SK-N-SH (cell line): Measurements from ENCODE around the gene SLC34A2. TPM values are rescaled to one million over a fixed set of nuclear protein-coding genes. Genes with fewer than 3 reads are reported as not detected.

Source experiments
- CTCF ChIA-PET: fragments of 300-600, 350-600 bp; formaldehyde crosslinking; extraction: SDS; loops from one replicate; lab custom pipeline; 2021; lab: Yijun Ruan, JAX
- POLR2A ChIA-PET: fragments of 350-600 bp; sonication (Branson Sonifier 250); formaldehyde crosslinking; extraction: SDS; loops from one replicate; lab custom pipeline; 2020; ENCODE audit warnings: antibody characterized with exemption, inconsistent platforms; lab: Yijun Ruan, JAX
- DNase-seq: peaks from one replicate; pipeline ENCODE4 v3.0.0; 2012
- H2AFZ ChIP-seq: fragments of 200-600 bp; sonication (generic); 2 replicates; pipeline ENCODE4 v1.8.1; 2016; ENCODE audit warnings: antibody characterized with exemption, mild to moderate bottlenecking, low read depth
- H3F3A ChIP-seq: fragments of 200-600 bp; sonication (generic); replicated peaks from 2 replicates; pipeline ENCODE3; 2016; ENCODE audit warnings: antibody characterized with exemption, mild to moderate bottlenecking; ENCODE audit not compliant: insufficient read depth
- H3K27ac ChIP-seq, 2 experiments: fragments of 200-500 bp in 1 of 2; fragments of 200-600 bp in 1 of 2; sonication (Bioruptor generic) in 1 of 2; sonication (generic), shearing (Covaris generic) in 1 of 2; 2 replicates each; pipeline versions ENCODE4 v1.5.1 to v1.6.1; 2014 to 2016; ENCODE audit warnings: low read depth in 2 of 2, inconsistent platforms in 1 of 2, low read length in 1 of 2, mild to moderate bottlenecking in 1 of 2, mixed read lengths in 1 of 2
- H3K27me3 ChIP-seq: fragments of 200-600 bp; sonication (generic), shearing (Covaris generic); 2 replicates; pipeline ENCODE4 v1.6.1; 2016; ENCODE audit warnings: mixed run types; ENCODE audit not compliant: insufficient read depth
- H3K36me3 ChIP-seq, 2 experiments: fragments of 200-500 bp in 1 of 2; fragments of 200-600 bp in 1 of 2; sonication (Bioruptor generic) in 1 of 2; sonication (generic) in 1 of 2; replicated peaks in 1 of 2; 2 replicates each; pipeline versions ENCODE3 to v1.5.1; 2014 to 2016; ENCODE audit warnings: low read length in 1 of 2, mild to moderate bottlenecking in 1 of 2; ENCODE audit not compliant: insufficient read depth in 2 of 2, control insufficient read depth in 1 of 2
- H3K4me1 ChIP-seq, 2 experiments: fragments of 200-500 bp in 1 of 2; fragments of 200-600 bp in 1 of 2; sonication (Bioruptor generic) in 1 of 2; sonication (generic), shearing (Covaris generic) in 1 of 2; 2 replicates each; pipeline versions ENCODE4 v1.5.1 to v1.6.1; 2014 to 2016; ENCODE audit warnings: low read depth in 1 of 2, low read length in 1 of 2, mixed run types in 1 of 2; ENCODE audit not compliant: insufficient read depth in 2 of 2, control insufficient read depth in 1 of 2
- H3K4me2 ChIP-seq: fragments of 200-600 bp; sonication (generic), shearing (Covaris generic); 2 replicates; pipeline ENCODE4 v1.6.1; 2017; ENCODE audit warnings: mixed run types
- H3K4me3 ChIP-seq, 2 experiments: fragments of 200-500 bp in 1 of 2; fragments of 200-600 bp in 1 of 2; sonication (Bioruptor generic) in 1 of 2; sonication (generic), shearing (Covaris generic) in 1 of 2; 2 replicates each; pipeline versions ENCODE4 v1.5.1 to v1.8.1; 2014 to 2016; ENCODE audit warnings: low read depth in 2 of 2, inconsistent platforms in 1 of 2, low read length in 1 of 2, mild to moderate bottlenecking in 1 of 2, mixed read lengths in 1 of 2, moderate library complexity in 1 of 2
- H3K79me2 ChIP-seq: fragments of 200-600 bp; sonication (generic); 2 replicates; pipeline ENCODE4 v1.8.1; 2017; ENCODE audit warnings: mild to moderate bottlenecking; ENCODE audit not compliant: insufficient read depth
- H3K9ac ChIP-seq: fragments of 200-600 bp; sonication (generic); 2 replicates; pipeline ENCODE4 v1.6.1; 2017; ENCODE audit warnings: mixed run types
- H3K9me2 ChIP-seq: fragments of 200-600 bp; sonication (generic); 2 replicates; pipeline ENCODE4 v1.6.1; 2017; ENCODE audit warnings: mixed run types
- H3K9me3 ChIP-seq: fragments of 200-600 bp; sonication (generic); 2 replicates; pipeline ENCODE4 v1.6.1; 2017; ENCODE audit warnings: mixed run types, mild to moderate bottlenecking, moderate library complexity
- H4K20me1 ChIP-seq: fragments of 200-600 bp; sonication (generic); 2 replicates; pipeline ENCODE4 v1.6.1; 2017; ENCODE audit warnings: mild to moderate bottlenecking, mixed run types; ENCODE audit not compliant: insufficient read depth
- CHD2 ChIP-seq: fragments of 150-350 bp; IDR thresholded peaks from 2 replicates; pipeline ENCODE4 v1.6.1; 2018; ENCODE audit warnings: low read length; ENCODE audit not compliant: partially characterized antibody
- ELF1 ChIP-seq: IDR thresholded peaks from 2 replicates; pipeline ENCODE4 v1.4.0; 2012
- FOXM1 ChIP-seq: IDR thresholded peaks from 2 replicates; pipeline ENCODE4 v1.4.0; 2012; ENCODE audit warnings: low read depth, mild to moderate bottlenecking
- GABPA ChIP-seq: IDR thresholded peaks from 2 replicates; pipeline ENCODE4 v1.4.0; 2012; ENCODE audit warnings: low read depth, mild to moderate bottlenecking
- IRF3 ChIP-seq: fragments of 150-350 bp; IDR thresholded peaks from 2 replicates; pipeline ENCODE4 v1.6.1; 2016; ENCODE audit warnings: mild to moderate bottlenecking, low read depth, low read length
- MAX ChIP-seq: IDR thresholded peaks from 2 replicates; pipeline ENCODE4 v1.4.0; 2012; ENCODE audit warnings: low read depth
- MEF2A ChIP-seq: IDR thresholded peaks from 2 replicates; pipeline ENCODE4 v1.4.0; 2012; ENCODE audit warnings: low read depth, borderline replicate concordance
- MXI1 ChIP-seq: IDR thresholded peaks from 2 replicates; pipeline ENCODE4 v1.6.1; 2012; ENCODE audit warnings: mild to moderate bottlenecking, low read depth, low read length, improper control_type of control experiment
- NFIC ChIP-seq: IDR thresholded peaks from 2 replicates; pipeline ENCODE4 v1.4.0; 2012; ENCODE audit warnings: borderline replicate concordance
- NRF1 ChIP-seq: IDR thresholded peaks from 2 replicates; pipeline ENCODE4 v1.6.1; 2012; ENCODE audit warnings: low read depth, mild to moderate bottlenecking, low read length
- PBX3 ChIP-seq: IDR thresholded peaks from 2 replicates; pipeline ENCODE4; 2012
- RFX5 ChIP-seq: IDR thresholded peaks from 2 replicates; pipeline ENCODE4 v1.6.1; 2012; ENCODE audit warnings: mild to moderate bottlenecking, improper control_type of control experiment, low read length
- RXRA ChIP-seq: IDR thresholded peaks from 2 replicates; pipeline ENCODE4 v1.4.0; 2012; ENCODE audit warnings: low read depth, mild to moderate bottlenecking, borderline replicate concordance
- SMC3 ChIP-seq: IDR thresholded peaks from 2 replicates; pipeline ENCODE4 v1.6.1; 2012; ENCODE audit warnings: low read depth, low read length, improper control_type of control experiment
- TCF12 ChIP-seq: IDR thresholded peaks from 2 replicates; pipeline ENCODE4 v1.4.0; 2012
- TEAD4 ChIP-seq: IDR thresholded peaks from 2 replicates; pipeline ENCODE4 v1.4.0; 2012; ENCODE audit warnings: mild to moderate bottlenecking, borderline replicate concordance; ENCODE audit not compliant: insufficient read depth
- YY1 ChIP-seq: IDR thresholded peaks from 2 replicates; pipeline ENCODE4 v1.4.0; 2012; ENCODE audit warnings: low read depth, mild to moderate bottlenecking
- WGBS: methylation state at CpG from one replicate; pipeline ENCODE4 v1.1.6; 2017; ENCODE audit warnings: low lambda C conversion rate; 5-methylcytosine and 5-hydroxymethylcytosine counted together
- polyA plus RNA-seq, 3 experiments: library from polyadenylated mRNA; depleted of rRNA; stranded (reverse); fragments of >200 nt; gene quantifications; 2 replicates each; pipeline ENCODE4 v1.2.3, GENCODE V29; 2012
- TF ChIP-seq, protein P1 (sequence below): IDR thresholded peaks from 2 replicates; pipeline ENCODE4 v1.4.0; 2012; ENCODE audit warnings: low read depth, borderline replicate concordance
- TF ChIP-seq, protein P2 (sequence below): IDR thresholded peaks from 2 replicates; pipeline ENCODE4 v1.6.1; 2012; ENCODE audit warnings: mild to moderate bottlenecking, low read depth, low read length, moderate library complexity
- TF ChIP-seq, protein P3 (sequence below): IDR thresholded peaks from 2 replicates; pipeline ENCODE4 v1.4.0; 2012; ENCODE audit warnings: low read depth, borderline replicate concordance

Gene SLC34A2
- polyA plus RNA-seq, 1 of the 3 experiments (the other 2 are of a cell fraction), result not detected

- Histone ChIP-seq H2AFZ (no peak overlapping the region), H3K27me3 (no peaks in the 10 kb centered on the region), H3K9ac (no peak overlapping the region), H3K9me2 (no peaks in the 10 kb centered on the region), H3K4me1 (no peaks in the 10 kb centered on the region), H3K36me3 (no peaks in the 10 kb centered on the region), H3K4me3 (no peak overlapping the region), H3K79me2 (no peaks in the 10 kb centered on the region), H4K20me1 (no peaks in the 10 kb centered on the region), H3F3A (no peaks in the 10 kb centered on the region), H3K9me3 (no peaks in the 10 kb centered on the region), H3K4me2 (no peak overlapping the region), H3K27ac (no peak overlapping the region)
- 34% methylated on average over 3 of the region's 4 CpGs for WGBS
- TF ChIP-seq ELF1 (no peak), TCF12 (no peak), MXI1 (no peak), GABPA (no peak), SMC3 (no peak), TEAD4 (no peak), NRF1 (no peak), MEF2A (no peak), PBX3 (no peak), RFX5 (no peak), FOXM1 (no peak), RXRA (no peak), CHD2 (no peak), YY1 (no peak), NFIC (no peak), MAX (no peak), IRF3 (no peak)
- TF ChIP-seq, protein P1, sequence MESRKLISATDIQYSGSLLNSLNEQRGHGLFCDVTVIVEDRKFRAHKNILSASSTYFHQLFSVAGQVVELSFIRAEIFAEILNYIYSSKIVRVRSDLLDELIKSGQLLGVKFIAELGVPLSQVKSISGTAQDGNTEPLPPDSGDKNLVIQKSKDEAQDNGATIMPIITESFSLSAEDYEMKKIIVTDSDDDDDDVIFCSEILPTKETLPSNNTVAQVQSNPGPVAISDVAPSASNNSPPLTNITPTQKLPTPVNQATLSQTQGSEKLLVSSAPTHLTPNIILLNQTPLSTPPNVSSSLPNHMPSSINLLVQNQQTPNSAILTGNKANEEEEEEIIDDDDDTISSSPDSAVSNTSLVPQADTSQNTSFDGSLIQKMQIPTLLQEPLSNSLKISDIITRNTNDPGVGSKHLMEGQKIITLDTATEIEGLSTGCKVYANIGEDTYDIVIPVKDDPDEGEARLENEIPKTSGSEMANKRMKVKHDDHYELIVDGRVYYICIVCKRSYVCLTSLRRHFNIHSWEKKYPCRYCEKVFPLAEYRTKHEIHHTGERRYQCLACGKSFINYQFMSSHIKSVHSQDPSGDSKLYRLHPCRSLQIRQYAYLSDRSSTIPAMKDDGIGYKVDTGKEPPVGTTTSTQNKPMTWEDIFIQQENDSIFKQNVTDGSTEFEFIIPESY, result no peak
- TF ChIP-seq, protein P2, sequence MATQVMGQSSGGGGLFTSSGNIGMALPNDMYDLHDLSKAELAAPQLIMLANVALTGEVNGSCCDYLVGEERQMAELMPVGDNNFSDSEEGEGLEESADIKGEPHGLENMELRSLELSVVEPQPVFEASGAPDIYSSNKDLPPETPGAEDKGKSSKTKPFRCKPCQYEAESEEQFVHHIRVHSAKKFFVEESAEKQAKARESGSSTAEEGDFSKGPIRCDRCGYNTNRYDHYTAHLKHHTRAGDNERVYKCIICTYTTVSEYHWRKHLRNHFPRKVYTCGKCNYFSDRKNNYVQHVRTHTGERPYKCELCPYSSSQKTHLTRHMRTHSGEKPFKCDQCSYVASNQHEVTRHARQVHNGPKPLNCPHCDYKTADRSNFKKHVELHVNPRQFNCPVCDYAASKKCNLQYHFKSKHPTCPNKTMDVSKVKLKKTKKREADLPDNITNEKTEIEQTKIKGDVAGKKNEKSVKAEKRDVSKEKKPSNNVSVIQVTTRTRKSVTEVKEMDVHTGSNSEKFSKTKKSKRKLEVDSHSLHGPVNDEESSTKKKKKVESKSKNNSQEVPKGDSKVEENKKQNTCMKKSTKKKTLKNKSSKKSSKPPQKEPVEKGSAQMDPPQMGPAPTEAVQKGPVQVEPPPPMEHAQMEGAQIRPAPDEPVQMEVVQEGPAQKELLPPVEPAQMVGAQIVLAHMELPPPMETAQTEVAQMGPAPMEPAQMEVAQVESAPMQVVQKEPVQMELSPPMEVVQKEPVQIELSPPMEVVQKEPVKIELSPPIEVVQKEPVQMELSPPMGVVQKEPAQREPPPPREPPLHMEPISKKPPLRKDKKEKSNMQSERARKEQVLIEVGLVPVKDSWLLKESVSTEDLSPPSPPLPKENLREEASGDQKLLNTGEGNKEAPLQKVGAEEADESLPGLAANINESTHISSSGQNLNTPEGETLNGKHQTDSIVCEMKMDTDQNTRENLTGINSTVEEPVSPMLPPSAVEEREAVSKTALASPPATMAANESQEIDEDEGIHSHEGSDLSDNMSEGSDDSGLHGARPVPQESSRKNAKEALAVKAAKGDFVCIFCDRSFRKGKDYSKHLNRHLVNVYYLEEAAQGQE, result no peak
- TF ChIP-seq, protein P3, sequence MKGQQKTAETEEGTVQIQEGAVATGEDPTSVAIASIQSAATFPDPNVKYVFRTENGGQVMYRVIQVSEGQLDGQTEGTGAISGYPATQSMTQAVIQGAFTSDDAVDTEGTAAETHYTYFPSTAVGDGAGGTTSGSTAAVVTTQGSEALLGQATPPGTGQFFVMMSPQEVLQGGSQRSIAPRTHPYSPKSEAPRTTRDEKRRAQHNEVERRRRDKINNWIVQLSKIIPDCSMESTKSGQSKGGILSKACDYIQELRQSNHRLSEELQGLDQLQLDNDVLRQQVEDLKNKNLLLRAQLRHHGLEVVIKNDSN, result no peak
- no peak for DNase-seq
- POLR2A ChIA-PET, result no interaction called here
- CTCF ChIA-PET, result no interaction called here
These were observed 22.1 kb upstream of the SLC34A2 start for GRCh38 chr4:25633541-25633940.
